OCI-LY7 (cell line): ENCODE results near the gene B3GALT2.

Source experiments
- CTCF ChIP-seq: fragments of 200-600 bp; sonication (generic); conservative IDR thresholded peaks from 2 replicates; pipeline ENCODE4 v1.5.1; 2014; ENCODE audit warnings: mild to moderate bottlenecking, antibody characterized with exemption, low read length, moderate library complexity, mixed read lengths
- EZH2phosphoT487 ChIP-seq: fragments of 200-600 bp; sonication (generic); IDR thresholded peaks from 2 replicates; pipeline ENCODE4 v1.6.1; 2018; ENCODE audit warnings: low read depth, borderline replicate concordance, mild to moderate bottlenecking, mixed run types, antibody characterized with exemption, low read length, moderate library complexity, mixed read lengths

- TF ChIP-seq CTCF (no peak), EZH2phosphoT487 (no peak)
Observed at GRCh38 chr1:193234530-193234929, 48.1 kb upstream of the B3GALT2 start.
